Measurements from ENCODE around the gene NFIX. TPM values are rescaled to one million over a fixed set of nuclear protein-coding genes. Genes with fewer than 3 reads are reported as not detected.

The NFIX gene
- polyA plus RNA-seq, 3 donors: 0.25 to 3.7 (median 0.90) TPM

- no peak for TF ChIP-seq CTCF (IDR thresholded peaks at IDR 0.05)
- intact Hi-C loops (cut with micrococcal nuclease): loop anchor here in 1 of 2 donors (5.0 kb wide), 1 partner anchor 34 kb away; no protein-coding TSS in a partner anchor
- H3K27me3 ChIP-seq (ENCODE audit: control insufficient read depth in 2 of 2, insufficient read depth in 2 of 2, low read length in 2 of 2): peaks cover 28 to 49% of the 10 kb centered on the region in 2 donors
- H3K27ac Mint-ChIP-seq: no peak overlapping the region
- H3K4me1 Mint-ChIP-seq: peaks cover 30% of the 10 kb centered on the region
- no peaks in the 10 kb centered on the region for H3K79me2 ChIP-seq (ENCODE audit: insufficient read depth, low read length)
- no peak overlapping the region for H3K4me2 ChIP-seq (replicated peaks; ENCODE audit: extremely low read depth, low read length, poor library complexity, severe bottlenecking)
- peaks cover 26 to 29% of the 10 kb centered on the region in 2 donors for H3K4me1 ChIP-seq (ENCODE audit: control insufficient read depth in 1 of 2, insufficient read depth in 2 of 2, low read length in 2 of 2)
- 96% methylated on average over 14 of the region's 22 CpGs for WGBS (ENCODE audit: insufficient coverage)
- H3K9ac ChIP-seq (ENCODE audit: insufficient read depth, low read length, poor library complexity, severe bottlenecking): no peak overlapping the region
- peaks cover under 1 to 27% (median 17%) of the 10 kb centered on the region in 7 donors for H3K9me3 Mint-ChIP-seq
- peaks cover 10 to 12% of the 10 kb centered on the region in 2 donors for H3K36me3 Mint-ChIP-seq
- no peak overlapping the region for H2AFZ ChIP-seq (ENCODE audit: insufficient read depth, low read depth, low read length, poor library complexity, severe bottlenecking)
- no peak for DNase-seq
- H3K27me3 Mint-ChIP-seq (ENCODE audit: low read depth in 3 of 3): peaks cover 47 to 59% (median 59%) of the 10 kb centered on the region in 3 donors
- no peak overlapping the region for H3K27ac ChIP-seq (ENCODE audit: low read depth in 1 of 2, low read length in 2 of 2)
- H3K36me3 ChIP-seq (replicated peaks in 1 of 2; ENCODE audit: control insufficient read depth in 1 of 2, insufficient read depth in 2 of 2, low read length in 2 of 2): no peaks in the 10 kb centered on the region
- H3K4me3 ChIP-seq (replicated peaks in 1 of 3; ENCODE audit: low read depth in 2 of 3, low read length in 3 of 3): no peak overlapping the region
- peak overlapping the region in 1 of 2 donors; percentile 39 for H3K4me3 Mint-ChIP-seq
- H4K20me1 ChIP-seq (ENCODE audit: insufficient read depth, low read length): peaks cover 51% of the 10 kb centered on the region
- H3K9me3 ChIP-seq (replicated peaks in 1 of 2; ENCODE audit: control insufficient read depth in 1 of 2, insufficient read depth in 1 of 2, low read length in 2 of 2): peaks cover 2 to 19% of the 10 kb centered on the region in 2 donors
Measured at GRCh38 chr19:13016628-13017305, 21.5 kb downstream of the NFIX start.

- H2AFZ ChIP-seq (ENCODE audit: insufficient read depth, low read depth, low read length, poor library complexity, severe bottlenecking): no peak overlapping the region
Measured at GRCh38 chr19:13017306-13018034, 22.2 kb downstream of the NFIX start.

More at GRCh38 chr19:13017306-13018034, 22.2 kb downstream of the NFIX start:
- peak overlapping the region in 1 of 7 donors; percentile 53 for H3K27ac Mint-ChIP-seq
- H3K36me3 Mint-ChIP-seq: peaks cover 10 to 12% of the 10 kb centered on the region in 2 donors
- H3K27ac ChIP-seq (ENCODE audit: low read depth in 1 of 2, low read length in 2 of 2): no peak overlapping the region
- H4K20me1 ChIP-seq (ENCODE audit: insufficient read depth, low read length): peaks cover 44% of the 10 kb centered on the region
- DNase-seq: no peak
- peaks cover 0 to 21% (median 14%) of the 10 kb centered on the region in 7 donors for H3K9me3 Mint-ChIP-seq
- H3K4me3 Mint-ChIP-seq: no peak overlapping the region
- intact Hi-C loops (cut with micrococcal nuclease): loop anchor here in 1 of 2 donors (5.0 kb wide), 1 partner anchor 35 kb away; no protein-coding TSS in a partner anchor
- peaks cover 21 to 42% of the 10 kb centered on the region in 2 donors for H3K27me3 ChIP-seq (ENCODE audit: control insufficient read depth in 2 of 2, insufficient read depth in 2 of 2, low read length in 2 of 2)
- TF ChIP-seq CTCF (IDR thresholded peaks at IDR 0.05): no peak
- peaks cover 43 to 57% (median 54%) of the 10 kb centered on the region in 3 donors for H3K27me3 Mint-ChIP-seq (ENCODE audit: low read depth in 3 of 3)
- H3K4me3 ChIP-seq (replicated peaks in 1 of 3; ENCODE audit: low read depth in 2 of 3, low read length in 3 of 3): no peak overlapping the region
- H3K4me2 ChIP-seq (replicated peaks; ENCODE audit: extremely low read depth, low read length, poor library complexity, severe bottlenecking): no peak overlapping the region
- H3K4me1 ChIP-seq (ENCODE audit: control insufficient read depth in 1 of 2, insufficient read depth in 2 of 2, low read length in 2 of 2): peaks cover 24 to 29% of the 10 kb centered on the region in 2 donors
- H3K4me1 Mint-ChIP-seq: peaks cover 32% of the 10 kb centered on the region
- H3K9ac ChIP-seq (ENCODE audit: insufficient read depth, low read length, poor library complexity, severe bottlenecking): no peak overlapping the region
- H3K9me3 ChIP-seq (replicated peaks in 1 of 2; ENCODE audit: control insufficient read depth in 1 of 2, insufficient read depth in 1 of 2, low read length in 2 of 2): peaks cover 0 to 12% of the 10 kb centered on the region in 2 donors
- no peaks in the 10 kb centered on the region for H3K36me3 ChIP-seq (replicated peaks in 1 of 2; ENCODE audit: control insufficient read depth in 1 of 2, insufficient read depth in 2 of 2, low read length in 2 of 2)
- H3K79me2 ChIP-seq (ENCODE audit: insufficient read depth, low read length): no peaks in the 10 kb centered on the region
- 89% methylated on average over 8 of the region's 14 CpGs for WGBS (ENCODE audit: insufficient coverage)
